ENCODE measurements around the gene SMCO4. TPM values are rescaled to one million over a fixed set of nuclear protein-coding genes. Genes with fewer than 3 reads are reported as not detected.
"Not testable (repeated sequence)": the region's sequence is repeated elsewhere in the genome, so short reads cannot be mapped to it uniquely, and the experiment has no call there.

Gene SMCO4
- total RNA-seq, 1 donor from 2014 or later: 1.4 TPM

- DNase-seq: no peak
These were observed 17.2 kb upstream of the SMCO4 start for GRCh38 chr11:93560199-93560932.

DNA sequence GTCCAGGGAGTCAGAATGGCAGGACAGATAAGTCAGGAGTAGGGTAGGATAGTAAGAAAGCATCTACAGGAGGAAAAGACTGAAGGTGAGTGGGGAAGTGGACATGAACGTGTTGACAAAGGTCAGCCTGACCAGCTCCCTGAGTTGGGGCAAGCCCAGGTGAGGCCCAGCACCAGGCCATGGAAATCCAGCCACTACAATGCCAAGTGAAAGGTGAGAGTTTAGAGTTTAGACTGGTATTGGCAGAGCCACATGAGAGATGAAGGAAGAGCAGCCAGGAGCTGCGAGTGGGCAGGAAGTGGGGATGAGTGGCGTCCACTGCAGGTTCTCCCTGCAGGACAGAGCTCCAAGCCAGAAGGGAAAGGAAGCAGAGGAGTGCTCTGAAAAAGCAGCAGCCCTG is 16.5 kb upstream of the SMCO4 start:
- DNase-seq: no peak

GRCh38 chr11:93552874-93553273 is 9.7 kb upstream of the SMCO4 start:
- no peak for DNase-seq

- no peak for DNase-seq
These were observed 6.8 kb upstream of the SMCO4 start for GRCh38 chr11:93549976-93550375.

- no peak for DNase-seq
These were observed 5.6 kb upstream of the SMCO4 start for GRCh38 chr11:93548679-93549319.

GRCh38 chr11:93547773-93548172 is 4.6 kb upstream of the SMCO4 start:
- no peak for DNase-seq

DNA sequence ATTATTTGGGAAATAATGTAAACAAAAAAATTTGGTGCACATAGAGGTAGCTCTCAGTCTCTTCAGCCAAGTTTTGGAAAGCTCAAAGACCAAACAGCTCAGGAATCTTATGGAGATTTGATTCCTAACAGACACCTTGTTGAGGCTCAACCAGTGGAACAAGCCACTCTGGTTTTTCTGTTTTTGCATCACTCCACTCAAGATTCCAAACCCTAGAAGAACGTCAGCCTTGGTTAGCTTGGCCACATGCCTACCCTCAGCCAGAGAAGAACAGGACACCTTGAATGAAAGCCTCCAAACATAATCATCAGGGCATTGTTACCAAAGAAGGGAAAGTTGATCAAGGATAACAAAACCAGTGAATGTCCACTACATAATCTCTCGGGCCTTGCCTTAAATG is 3.8 kb upstream of the SMCO4 start:
- no peak for DNase-seq

DNA sequence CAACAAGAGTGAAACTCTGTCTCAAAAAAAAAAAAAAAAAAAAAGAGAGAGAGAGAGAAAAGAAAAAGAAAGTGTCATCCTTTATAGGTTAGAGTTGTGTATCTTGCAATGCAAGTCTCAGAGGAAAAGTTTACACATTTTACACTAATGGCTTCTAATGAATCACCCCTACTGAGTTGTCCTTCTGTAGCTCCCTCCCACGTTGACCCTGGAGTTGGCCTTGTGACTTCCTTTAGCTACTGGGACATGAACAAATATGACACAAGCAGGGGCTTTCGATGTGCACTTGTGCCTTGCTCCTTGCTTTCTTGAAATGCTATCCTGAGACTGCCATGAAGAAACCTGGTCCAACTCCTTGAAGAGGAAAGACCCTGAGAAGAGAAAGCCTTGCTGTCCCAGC is 2.4 kb upstream of the SMCO4 start:
- DNase-seq: no peak

GRCh38 chr11:93542811-93543229 is 371 bp downstream of the SMCO4 start:
- no peak for DNase-seq

GRCh38 chr11:93541884-93542810 is 1.0 kb downstream of the SMCO4 start:
- DNase-seq: peak; percentile 68

GRCh38 chr11:93540896-93541553 is 2.2 kb downstream of the SMCO4 start:
- DNase-seq: no peak

GRCh38 chr11:93540337-93540736 is 2.9 kb downstream of the SMCO4 start:
- DNase-seq: no peak

GRCh38 chr11:93537767-93538261 is 5.4 kb downstream of the SMCO4 start:
- peak; percentile 12 for DNase-seq

DNA sequence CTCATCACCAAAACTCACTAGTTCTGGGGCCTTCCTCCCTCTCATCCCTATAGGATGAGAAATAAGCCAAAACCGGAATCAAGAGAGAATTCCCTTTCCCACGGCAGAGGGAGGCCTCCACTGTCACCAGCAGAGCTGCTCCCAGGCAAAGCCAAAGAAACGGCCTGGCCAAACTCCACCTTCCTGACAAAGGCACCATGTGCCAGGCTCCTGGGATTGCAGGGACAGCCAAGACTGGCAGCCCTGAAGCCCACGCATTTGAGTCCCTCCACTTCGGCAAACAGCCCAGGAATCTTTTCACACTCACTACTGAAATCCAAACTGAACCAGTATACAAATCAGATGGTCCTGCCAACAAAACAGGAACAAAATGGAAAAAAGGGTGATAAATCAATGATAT is 6.1 kb downstream of the SMCO4 start:
- DNase-seq: peak; percentile 44

GRCh38 chr11:93536101-93536861 is 6.9 kb downstream of the SMCO4 start:
- DNase-seq: no peak

- not testable (repeated sequence) for DNase-seq
These were observed 7.6 kb downstream of the SMCO4 start for GRCh38 chr11:93535578-93535977.

DNA sequence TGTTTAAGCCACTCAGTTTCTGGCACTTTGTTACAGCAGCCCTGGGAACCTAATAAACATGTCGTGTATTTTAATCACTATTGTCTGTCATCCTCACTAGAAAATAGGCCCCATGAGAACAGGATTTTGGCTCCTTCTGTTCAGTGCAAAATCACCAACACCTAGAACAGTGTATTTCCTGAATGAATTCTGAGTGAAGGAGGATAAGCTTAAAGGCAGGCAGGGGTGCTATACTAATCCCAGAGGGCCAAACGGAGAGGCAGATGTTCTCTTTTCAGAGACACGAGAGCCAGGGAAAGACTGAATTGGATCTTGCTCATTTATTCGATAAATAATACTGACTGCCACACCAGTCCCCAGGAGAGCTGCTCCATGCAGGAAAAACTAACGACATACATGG is 10.4 kb downstream of the SMCO4 start:
- no peak for DNase-seq

DNA sequence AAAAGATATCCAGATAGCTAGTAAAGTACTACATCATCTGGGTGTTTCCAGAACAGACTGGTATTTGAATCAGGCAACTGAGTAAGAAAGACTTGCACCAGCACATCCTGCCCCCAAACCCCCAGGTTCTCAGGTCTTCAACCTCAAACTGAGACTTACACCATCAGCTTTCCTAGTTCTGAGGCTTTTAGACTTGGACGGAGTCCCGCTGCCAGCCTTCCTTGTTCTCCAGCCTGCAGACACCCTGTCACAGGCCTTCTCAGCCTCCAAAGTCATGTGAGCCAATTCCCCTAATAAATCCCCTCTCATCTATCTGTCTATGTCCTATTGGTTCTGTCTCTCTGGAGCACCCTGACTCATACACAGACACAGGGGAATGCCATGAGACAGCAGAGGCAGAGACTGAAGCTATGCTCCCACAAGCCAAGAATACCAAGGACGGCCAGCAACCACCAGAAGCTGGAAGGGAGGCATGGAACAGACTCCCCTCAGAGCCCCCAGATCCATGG is 10.9 kb downstream of the SMCO4 start:
- no peak for DNase-seq

DNA sequence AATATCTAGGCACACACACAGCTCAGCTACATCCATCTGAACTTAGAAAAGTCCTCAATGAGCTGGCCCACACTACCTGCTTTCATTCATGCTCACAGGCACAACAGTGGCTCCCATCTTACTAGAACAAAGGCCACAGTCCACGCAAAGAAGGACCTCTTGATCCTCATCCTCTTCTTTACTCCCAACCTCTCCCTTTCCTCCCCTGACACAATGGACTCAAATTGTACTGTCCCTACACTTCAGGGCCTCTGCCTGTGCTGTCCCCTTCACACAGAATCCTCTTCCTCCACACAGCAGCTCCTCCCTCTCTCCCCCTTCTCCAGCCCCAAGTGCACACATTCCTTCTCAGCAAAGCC is 12.7 kb downstream of the SMCO4 start:
- DNase-seq: no peak

DNA sequence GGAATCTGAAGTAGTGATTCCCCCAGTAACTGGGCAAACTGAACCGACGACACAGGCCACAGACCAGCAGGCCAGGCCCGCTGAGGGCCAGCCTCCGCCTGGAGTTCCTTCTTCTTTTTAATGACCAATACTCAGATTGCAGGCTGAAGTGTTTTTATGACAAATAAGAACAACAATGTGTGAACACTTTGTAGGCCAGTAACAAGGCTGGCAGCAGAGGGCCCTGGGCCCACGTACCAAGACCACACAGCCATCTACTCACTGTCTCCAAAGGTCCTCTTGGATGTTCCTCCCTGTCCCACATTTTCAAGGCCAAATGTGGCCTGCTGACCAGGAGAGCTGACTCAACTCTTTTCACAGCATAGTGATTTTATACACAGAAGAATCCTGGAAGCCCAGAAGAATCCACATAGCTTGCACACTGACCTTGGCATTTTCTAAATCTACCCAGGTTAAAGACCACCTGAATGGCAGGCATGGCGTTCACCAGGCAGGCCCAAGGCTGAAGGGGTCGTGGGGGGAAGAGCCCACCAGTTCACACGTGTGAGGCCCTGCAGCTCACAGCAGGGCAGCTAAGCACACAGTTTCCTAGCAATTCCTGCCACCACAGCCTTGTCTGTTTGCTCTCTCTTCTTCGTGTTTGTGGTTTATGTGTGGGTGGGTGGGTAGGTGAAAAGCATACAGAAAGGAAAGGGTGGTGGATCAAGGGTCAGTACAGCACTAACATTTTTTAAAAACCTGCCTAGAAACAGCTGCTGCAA is 13.3 kb downstream of the SMCO4 start:
- no peak for DNase-seq

Data from occipital lobe (tissue), 2 donors.